NCI-H774 (cell line): Measurements from ENCODE around the gene CACNA1G.

ENCODE experiments used
- DNase-seq: peaks from one replicate; lab custom pipeline; 2025; lab: John Stamatoyannopoulos, UW

The CACNA1G gene

GRCh38 chr17:50651661-50652060, 91.1 kb downstream of the CACNA1G start:
- DNase-seq: no peak

GRCh38 chr17:50653738-50654137, 93.2 kb downstream of the CACNA1G start:
- DNase-seq: no peak

- no peak for DNase-seq
Measured at GRCh38 chr17:50656509-50656908, 96.0 kb downstream of the CACNA1G start.

- DNase-seq: no peak
Measured at GRCh38 chr17:50657054-50657453, 96.5 kb downstream of the CACNA1G start.

GRCh38 chr17:50657627-50658026, 97.1 kb downstream of the CACNA1G start:
- DNase-seq: no peak

- no peak for DNase-seq
Measured at GRCh38 chr17:50658616-50659015, 98.1 kb downstream of the CACNA1G start.

DNA sequence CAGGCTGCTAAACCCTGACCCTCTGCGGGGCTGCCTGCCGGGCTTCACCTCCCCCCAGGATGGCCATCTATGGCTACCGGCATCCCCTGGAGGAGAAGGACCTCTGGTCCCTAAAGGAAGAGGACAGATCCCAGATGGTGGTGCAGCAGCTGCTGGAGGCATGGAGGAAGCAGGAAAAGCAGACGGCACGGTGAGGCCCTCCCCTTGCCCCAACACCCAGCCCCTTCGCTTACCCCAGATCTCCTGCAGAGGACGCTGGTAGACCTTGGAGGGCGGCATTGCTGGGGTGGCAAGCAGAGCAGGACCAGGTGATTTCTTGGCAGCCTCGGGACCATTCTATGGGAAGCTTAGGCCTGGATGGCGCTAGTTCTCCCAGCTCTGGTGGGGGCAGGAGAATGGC, 98.7 kb downstream of the CACNA1G start:
- DNase-seq: no peak

GRCh38 chr17:50660042-50660886, 99.7 kb downstream of the CACNA1G start:
- DNase-seq: peak; percentile 18

GRCh38 chr17:50660887-50661345, 100.4 kb downstream of the CACNA1G start:
- no peak for DNase-seq

GRCh38 chr17:50661348-50661747, 100.8 kb downstream of the CACNA1G start:
- no peak for DNase-seq

- no peak for DNase-seq
Measured at GRCh38 chr17:50661795-50662391, 101.4 kb downstream of the CACNA1G start.

GRCh38 chr17:50662632-50663225, 102.2 kb downstream of the CACNA1G start:
- no peak for DNase-seq

DNA sequence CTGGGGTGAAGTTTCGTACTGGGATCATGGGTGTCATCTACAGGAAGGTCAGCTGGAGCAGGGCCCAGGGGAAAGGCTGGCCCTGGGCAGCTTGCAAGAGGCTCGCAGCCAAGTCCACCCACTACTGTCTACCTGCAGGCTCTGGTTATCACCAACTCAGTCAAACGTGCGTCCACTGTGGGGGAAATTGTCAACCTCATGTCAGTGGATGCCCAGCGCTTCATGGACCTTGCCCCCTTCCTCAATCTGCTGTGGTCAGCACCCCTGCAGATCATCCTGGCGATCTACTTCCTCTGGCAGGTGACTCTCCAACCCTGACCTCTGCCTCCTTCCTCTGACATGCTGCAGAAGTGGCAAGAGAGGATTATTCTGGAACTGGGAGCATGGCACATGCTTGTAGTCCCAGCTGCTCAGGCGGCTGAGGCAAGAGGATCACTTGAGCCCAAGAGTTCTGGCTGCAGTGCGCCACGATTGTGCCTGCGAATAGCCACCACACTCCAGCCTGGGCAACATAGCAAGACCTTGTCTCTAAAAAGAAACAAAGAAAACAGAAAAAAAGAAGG, 103.4 kb downstream of the CACNA1G start:
- no peak for DNase-seq

- no peak for DNase-seq
Measured at GRCh38 chr17:50664788-50665458, 104.4 kb downstream of the CACNA1G start.

DNA sequence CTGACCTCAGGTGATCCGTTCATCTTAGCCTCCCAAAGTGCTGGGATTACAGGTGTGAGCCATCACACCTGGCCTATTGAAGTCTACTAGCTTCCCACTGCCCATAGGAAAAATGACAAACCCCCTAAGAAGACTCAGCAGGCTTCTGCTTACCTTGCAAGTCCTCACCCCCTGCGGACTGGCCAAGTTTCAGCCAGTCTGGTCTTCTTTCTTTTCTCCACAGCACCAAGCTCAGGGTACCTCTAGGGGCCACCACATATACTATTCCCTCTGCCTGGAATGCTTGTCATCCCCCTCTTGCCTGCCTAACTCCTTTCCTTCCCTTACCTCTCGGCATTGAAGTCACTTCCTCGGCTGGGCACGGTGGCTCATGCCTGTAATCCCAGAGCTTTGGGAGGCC, 105.3 kb downstream of the CACNA1G start:
- no peak for DNase-seq

- no peak for DNase-seq
Measured at GRCh38 chr17:50666316-50666715, 105.8 kb downstream of the CACNA1G start.

DNA sequence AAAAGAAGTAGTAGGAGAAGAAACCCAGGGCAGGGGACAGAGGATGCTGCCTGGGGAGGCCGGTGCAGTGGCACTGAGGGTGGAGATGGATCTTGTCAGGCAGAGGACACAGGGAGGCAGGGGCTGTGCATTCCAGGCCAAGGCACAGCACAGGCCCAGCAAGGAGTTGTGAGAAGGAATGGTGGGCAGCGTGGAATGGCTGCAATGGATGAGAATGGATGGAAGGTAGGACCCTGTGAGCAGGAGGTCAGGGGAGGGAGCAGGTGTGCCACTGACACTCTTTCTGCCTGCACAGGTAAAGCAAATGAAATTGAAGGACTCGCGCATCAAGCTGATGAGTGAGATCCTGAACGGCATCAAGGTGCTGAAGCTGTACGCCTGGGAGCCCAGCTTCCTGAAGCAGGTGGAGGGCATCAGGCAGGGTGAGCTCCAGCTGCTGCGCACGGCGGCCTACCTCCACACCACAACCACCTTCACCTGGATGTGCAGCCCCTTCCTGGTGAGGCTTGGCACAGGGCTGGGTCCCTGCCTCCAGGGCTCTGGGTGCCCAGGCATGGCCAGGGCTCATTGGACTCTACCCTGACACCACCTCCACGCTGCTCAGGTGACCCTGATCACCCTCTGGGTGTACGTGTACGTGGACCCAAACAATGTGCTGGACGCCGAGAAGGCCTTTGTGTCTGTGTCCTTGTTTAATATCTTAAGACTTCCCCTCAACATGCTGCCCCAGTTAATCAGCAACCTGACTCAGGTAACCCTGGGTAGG, 106.9 kb downstream of the CACNA1G start:
- DNase-seq: no peak

GRCh38 chr17:50668025-50668837, 107.7 kb downstream of the CACNA1G start:
- no peak for DNase-seq

DNA sequence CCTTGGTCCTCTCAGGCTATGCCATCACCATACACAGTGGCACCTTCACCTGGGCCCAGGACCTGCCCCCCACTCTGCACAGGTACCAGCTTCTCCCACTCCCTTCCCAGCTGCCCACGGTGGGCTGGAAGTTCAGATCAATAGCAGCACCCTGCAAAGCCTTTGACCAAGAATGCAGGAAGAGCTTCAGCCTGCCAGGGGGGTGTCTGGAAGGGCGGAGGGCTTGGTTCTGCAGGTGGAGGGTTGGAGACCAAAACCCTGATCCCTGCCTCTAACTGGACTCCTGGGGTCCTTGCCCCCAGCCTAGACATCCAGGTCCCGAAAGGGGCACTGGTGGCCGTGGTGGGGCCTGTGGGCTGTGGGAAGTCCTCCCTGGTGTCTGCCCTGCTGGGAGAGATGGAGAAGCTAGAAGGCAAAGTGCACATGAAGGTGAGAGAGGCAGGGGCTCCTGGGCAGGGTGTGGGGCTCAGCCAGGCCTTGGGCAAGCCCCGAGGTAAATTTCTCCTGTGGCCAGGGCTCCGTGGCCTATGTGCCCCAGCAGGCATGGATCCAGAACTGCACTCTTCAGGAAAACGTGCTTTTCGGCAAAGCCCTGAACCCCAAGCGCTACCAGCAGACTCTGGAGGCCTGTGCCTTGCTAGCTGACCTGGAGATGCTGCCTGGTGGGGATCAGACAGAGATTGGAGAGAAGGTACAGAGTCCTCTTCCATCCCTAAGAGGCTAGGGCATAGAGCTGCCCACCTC, 108.5 kb downstream of the CACNA1G start:
- no peak for DNase-seq

GRCh38 chr17:50672071-50672470, 111.6 kb downstream of the CACNA1G start:
- no peak for DNase-seq
